NCI-H460 (cell line): ENCODE results near the gene PTTG1IP. TPM values are rescaled to one million over a fixed set of nuclear protein-coding genes. Genes with fewer than 3 reads are reported as not detected.
"Not testable (repeated sequence)": the region's sequence is repeated elsewhere in the genome, so short reads cannot be mapped to it uniquely, and the experiment has no call there.

ENCODE experiments used
- DNase-seq: peaks from one replicate; pipeline ENCODE4 v3.0.0-alpha.2; 2016; ENCODE audit warnings: low read depth; ENCODE audit errors: extremely low read depth
- polyA plus RNA-seq: library from polyadenylated mRNA; depleted of rRNA; stranded (reverse); fragments of >200 nt; gene quantifications from 2 replicates; pipeline ENCODE4 v1.2.3, GENCODE V29; 2014; cell fraction: nucleus; rRNA removed
- total RNA-seq: library from RNA; depleted of rRNA; stranded (reverse); fragments of >200 nt; shearing (Covaris generic); gene quantifications from 2 replicates; pipeline ENCODE4 v1.2.3, GENCODE V29; 2014; rRNA removed

The PTTG1IP gene, protein sequence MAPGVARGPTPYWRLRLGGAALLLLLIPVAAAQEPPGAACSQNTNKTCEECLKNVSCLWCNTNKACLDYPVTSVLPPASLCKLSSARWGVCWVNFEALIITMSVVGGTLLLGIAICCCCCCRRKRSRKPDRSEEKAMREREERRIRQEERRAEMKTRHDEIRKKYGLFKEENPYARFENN
- 139 and 145 TPM in 2 replicates for total RNA-seq
- 73.1 and 105 TPM in 2 replicates for polyA plus RNA-seq

DNA sequence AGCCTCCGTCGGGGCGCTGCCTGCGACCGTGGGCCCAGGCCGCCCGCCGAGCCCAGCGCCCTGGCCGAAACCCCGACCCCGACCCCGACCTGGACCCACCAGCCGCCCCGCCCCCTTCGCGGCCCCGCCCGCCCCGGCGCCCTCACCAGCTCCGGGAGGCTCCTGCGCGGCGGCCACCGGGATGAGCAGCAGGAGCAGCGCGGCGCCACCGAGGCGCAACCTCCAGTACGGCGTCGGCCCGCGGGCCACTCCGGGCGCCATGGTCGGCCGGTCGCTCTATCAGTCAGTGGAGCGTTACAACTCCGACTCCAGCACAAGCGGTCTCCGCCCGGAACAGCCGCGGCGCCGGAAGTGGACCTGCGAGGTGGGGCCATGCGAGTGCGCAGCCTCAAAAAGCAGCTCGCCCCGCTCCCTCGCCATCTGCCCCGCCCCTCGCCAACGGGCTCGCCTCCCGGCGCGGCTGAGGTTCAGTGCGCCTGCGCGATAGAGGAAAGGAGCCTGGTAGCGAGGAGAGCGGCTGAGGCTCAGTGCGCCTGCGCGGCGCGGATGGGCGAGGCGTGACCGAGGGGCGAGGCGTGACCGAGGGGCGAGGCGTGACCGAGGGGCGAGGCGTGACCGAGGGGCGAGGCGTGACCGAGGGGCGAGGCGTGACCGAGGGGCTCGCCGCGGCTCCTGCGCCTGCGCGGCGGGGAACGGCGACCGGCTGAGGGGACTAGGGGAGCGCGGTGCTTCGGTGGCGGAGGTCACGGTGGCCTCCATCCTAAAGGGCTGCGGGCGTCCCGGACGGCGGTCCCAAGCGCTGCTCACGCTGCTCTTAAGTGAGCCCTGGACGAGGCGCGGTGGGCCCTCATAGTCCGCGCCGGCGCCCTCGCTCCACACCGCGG is at the start of gene PTTG1IP:
Gene PTTG1IP (minus strand): TSS at position 335 of the 884 bp plus-strand sequence. CDS start 74 bp downstream, at position 261.
- DNase-seq, result peak; percentile 95

- DNase-seq, result no peak
These were observed 48.4 kb upstream of the PTTG1IP start for GRCh38 chr21:44921928-44922327.

GRCh38 chr21:44920694-44921604 is 47.5 kb upstream of the PTTG1IP start, which contains the start of gene ITGB2:
TSS of gene ITGB2 (minus strand) at chr21:44920899. CDS start at chr21:44910782, 10,117 bp downstream.
- DNase-seq, result no peak

DNA sequence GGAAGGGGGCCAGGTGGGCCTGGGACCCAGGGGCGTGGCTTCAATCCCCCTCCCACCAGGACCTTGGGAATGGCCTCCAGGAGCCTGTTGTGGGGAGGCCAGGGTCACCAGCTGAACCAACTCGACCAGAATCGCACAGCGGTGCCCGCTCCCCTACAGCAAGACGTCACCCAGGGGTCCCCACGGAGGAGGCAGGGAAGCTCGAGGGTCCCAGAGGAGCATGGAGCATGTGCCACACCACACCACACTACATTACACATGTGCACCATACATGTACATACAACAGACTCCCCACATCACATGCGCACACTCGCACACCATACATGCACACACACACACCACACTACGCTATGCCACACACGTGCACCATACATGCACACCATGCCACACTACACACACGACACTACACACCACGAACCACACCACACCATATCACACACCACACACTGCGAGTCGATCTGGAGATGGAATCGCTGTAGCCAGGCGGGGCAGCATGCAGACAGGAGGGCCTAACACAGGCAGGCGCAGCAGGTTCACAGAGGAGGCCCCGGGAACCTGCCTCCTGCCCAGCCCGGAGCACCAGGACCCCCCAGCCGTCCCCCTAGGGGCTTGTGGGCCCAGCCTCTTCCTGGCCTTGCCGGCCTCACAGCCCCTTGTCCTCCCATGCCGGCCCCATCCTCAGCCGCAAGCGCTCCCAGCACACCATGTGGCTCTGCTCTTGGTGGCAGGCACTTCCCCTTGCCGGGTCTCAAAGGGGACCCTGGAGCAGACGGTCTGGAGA is 46.6 kb upstream of the PTTG1IP start:
- DNase-seq, result no peak

- DNase-seq, result no peak
These were observed 45.8 kb upstream of the PTTG1IP start for GRCh38 chr21:44919111-44919912.

DNA sequence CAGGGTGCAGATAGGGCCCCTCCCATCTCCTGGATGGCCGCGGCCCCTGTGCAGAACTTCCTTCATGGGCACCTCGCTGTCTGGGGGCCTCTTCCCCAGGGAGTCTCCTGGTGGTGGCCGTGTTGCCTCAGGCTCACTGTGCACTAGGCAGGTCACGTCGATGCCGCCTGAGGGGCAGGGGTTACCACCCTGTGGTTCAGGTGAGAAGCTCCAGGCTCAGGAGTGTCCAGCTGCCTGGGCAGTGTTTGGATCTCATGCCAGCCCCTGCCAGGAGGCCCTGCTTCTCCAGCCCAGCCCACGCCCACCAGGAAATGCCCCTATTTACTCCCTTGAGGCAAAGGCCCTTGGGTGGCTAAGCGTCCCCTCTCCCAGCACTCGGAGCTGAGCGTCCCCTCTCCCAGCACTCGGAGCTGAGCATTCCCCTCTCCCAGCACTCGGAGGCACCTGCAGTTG is 45.1 kb upstream of the PTTG1IP start:
- no peak for DNase-seq

GRCh38 chr21:44918107-44918470 is 44.6 kb upstream of the PTTG1IP start:
- no peak for DNase-seq

GRCh38 chr21:44917446-44918106 is 44.1 kb upstream of the PTTG1IP start:
- DNase-seq, result no peak

- DNase-seq, result no peak
These were observed 43.5 kb upstream of the PTTG1IP start for GRCh38 chr21:44916965-44917364.

DNA sequence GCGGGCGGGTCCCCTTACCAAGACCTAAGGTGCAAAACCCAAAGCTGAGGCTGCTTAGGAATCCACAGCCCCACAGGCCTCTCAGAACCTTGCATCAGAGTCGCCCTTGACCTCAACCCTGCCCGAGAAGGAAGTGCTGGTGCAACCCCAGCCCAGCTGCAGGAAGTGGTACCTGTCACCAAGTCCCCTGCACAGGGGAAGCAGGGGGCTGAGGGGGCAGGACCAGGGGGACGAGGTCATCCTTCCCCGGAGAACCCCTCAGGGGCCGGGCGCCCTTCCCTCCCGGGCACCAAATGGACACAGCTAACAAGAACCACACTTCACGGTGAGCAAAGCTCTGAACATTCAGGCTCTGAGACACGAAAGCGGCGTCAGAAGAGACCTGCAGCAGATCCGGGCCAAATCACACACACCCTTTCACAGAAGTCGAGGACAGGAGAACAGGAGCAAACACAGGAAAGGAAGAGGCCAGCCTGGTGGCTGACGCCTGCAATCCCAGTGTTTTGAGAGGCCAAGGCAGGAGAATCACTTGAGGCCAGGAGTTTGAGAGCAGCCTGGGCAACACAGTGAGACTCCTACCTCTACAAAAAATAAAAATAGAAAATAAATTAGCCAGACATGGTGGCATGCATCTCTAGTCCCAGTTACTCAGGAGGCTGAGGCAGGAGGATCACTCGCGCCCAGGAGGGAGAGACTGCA is 40.8 kb upstream of the PTTG1IP start:
- DNase-seq, result no peak

DNA sequence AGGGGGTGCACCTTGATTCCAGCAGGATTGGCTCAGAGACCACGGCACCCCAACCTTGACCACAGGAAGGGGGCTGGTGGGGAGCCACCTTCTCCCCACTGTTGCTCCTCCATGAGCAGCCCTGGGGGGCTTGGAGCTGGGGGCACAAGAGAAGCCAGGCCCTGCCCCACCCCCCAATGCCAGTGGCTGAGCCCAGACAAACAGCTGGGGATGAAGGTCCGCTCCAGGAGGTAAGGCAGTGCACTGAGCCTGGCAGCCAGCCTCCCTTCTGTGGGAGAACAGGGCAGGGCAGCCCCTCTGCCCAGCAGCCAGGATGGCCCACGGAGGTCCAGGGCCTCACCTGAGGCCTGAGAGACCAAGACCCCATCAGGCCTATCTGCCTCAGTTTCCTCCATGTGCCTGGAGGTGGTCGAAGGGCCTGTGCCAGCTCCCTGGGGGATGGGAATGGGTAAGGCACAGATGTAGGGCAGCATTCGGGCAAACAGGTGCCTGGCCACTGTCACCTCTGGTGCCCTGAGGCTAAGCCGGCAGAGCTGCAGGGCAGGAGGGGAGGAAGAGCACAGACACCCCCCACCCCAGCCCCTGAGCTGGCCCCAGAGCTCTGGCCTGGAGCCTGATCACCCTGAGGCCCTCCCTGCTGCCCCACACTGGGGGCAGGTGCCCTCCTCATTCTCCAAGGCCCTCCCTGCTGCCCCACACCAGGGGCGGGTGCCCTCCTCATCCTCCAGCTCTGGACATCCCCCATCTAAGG is 40.1 kb upstream of the PTTG1IP start:
- no peak for DNase-seq

- not testable (repeated sequence) for DNase-seq
These were observed 39.3 kb upstream of the PTTG1IP start for GRCh38 chr21:44912506-44913412.

DNA sequence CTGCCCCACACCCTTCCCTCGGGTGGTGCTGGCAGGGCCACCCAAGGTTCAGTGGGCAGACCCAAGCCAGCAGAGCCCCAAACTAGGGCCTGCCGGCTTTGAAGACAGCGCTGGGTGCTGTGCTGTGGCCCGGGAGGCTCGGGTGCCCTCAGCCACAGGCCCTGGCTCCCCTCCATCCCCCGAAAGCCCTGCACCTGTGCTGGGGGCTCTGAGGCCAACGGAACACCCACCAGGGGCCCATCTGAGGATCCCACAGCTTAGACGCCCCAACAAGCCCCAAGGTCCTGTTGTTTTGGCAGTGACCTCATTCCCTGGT is 38.6 kb upstream of the PTTG1IP start:
- no peak for DNase-seq

- peak; percentile 50 for DNase-seq
These were observed 38.1 kb upstream of the PTTG1IP start for GRCh38 chr21:44911384-44912157.

GRCh38 chr21:44911068-44911383 is 37.5 kb upstream of the PTTG1IP start:
- no peak for DNase-seq
